Astrocyte (in vitro differentiated cells and primary cell): ENCODE measurements around the gene AZU1. TPM values are rescaled to one million over a fixed set of nuclear protein-coding genes. Genes with fewer than 3 reads are reported as not detected.

Experiments
- DNase-seq: peaks from one replicate; pipeline ENCODE4 v3.0.0-alpha.2; 2010; ENCODE audit warnings: low read depth
- FAIRE-seq: peaks from 2 replicates; lab custom pipeline; 2011; peaks lifted over from hg19 to GRCh38; lab: Jason Lieb, UNC
- H2AFZ ChIP-seq: 2 replicates; pipeline ENCODE4 v1.6.0; 2012; ENCODE audit warnings: low read depth, low read length, inconsistent platforms
- H3K27ac ChIP-seq: 2 replicates; pipeline ENCODE4 v1.5.1; 2011; ENCODE audit warnings: low read depth, low read length, inconsistent platforms
- H3K27me3 ChIP-seq: 2 replicates; pipeline ENCODE4 v1.6.0; 2011; ENCODE audit warnings: low read length, inconsistent platforms; ENCODE audit not compliant: insufficient read depth
- H3K36me3 ChIP-seq: 2 replicates; pipeline ENCODE4 v1.5.1; 2011; ENCODE audit warnings: low read length, inconsistent platforms; ENCODE audit not compliant: insufficient read depth
- H3K4me1 ChIP-seq: 2 replicates; pipeline ENCODE4 v1.5.1; 2011; ENCODE audit warnings: low read length, inconsistent platforms; ENCODE audit not compliant: insufficient read depth
- H3K4me2 ChIP-seq: 2 replicates; pipeline ENCODE4 v1.6.0; 2012; ENCODE audit warnings: low read length, inconsistent platforms
- H3K4me3 ChIP-seq: 2 replicates; pipeline ENCODE4 v1.5.1; 2011; ENCODE audit warnings: low read depth, mild to moderate bottlenecking, low read length, inconsistent platforms; ENCODE audit not compliant: insufficient read depth
- H3K79me2 ChIP-seq: 2 replicates; pipeline ENCODE4 v1.6.0; 2012; ENCODE audit warnings: mild to moderate bottlenecking, low read length, inconsistent platforms; ENCODE audit not compliant: insufficient read depth
- H3K9ac ChIP-seq: 2 replicates; pipeline ENCODE4 v1.6.0; 2012; ENCODE audit warnings: mild to moderate bottlenecking, low read length, inconsistent platforms
- H3K9me3 ChIP-seq: 2 replicates; pipeline ENCODE4 v1.5.1; 2012; ENCODE audit warnings: low read depth, mild to moderate bottlenecking, low read length, inconsistent platforms; ENCODE audit not compliant: insufficient read depth
- H4K20me1 ChIP-seq: 2 replicates; pipeline ENCODE4 v1.6.0; 2012; ENCODE audit warnings: low read length, inconsistent platforms; ENCODE audit not compliant: insufficient read depth
- H3K27ac Mint-ChIP-seq: one replicate; pipeline ENCODE4 v1.8.0; 2021; ENCODE audit warnings: mild to moderate bottlenecking, mixed read lengths; ENCODE audit not compliant: unreplicated experiment
- H3K27me3 Mint-ChIP-seq: one replicate; pipeline ENCODE4 v1.8.0; 2021; ENCODE audit warnings: low read depth, mixed read lengths; ENCODE audit not compliant: unreplicated experiment
- H3K36me3 Mint-ChIP-seq: one replicate; pipeline ENCODE4 v1.8.0; 2021; ENCODE audit warnings: low read depth, mixed read lengths; ENCODE audit not compliant: unreplicated experiment
- H3K4me1 Mint-ChIP-seq: one replicate; pipeline ENCODE4 v1.8.0; 2021; ENCODE audit warnings: low read depth, mixed read lengths; ENCODE audit not compliant: unreplicated experiment
- H3K4me3 Mint-ChIP-seq: one replicate; pipeline ENCODE4 v1.8.0; 2021; ENCODE audit warnings: mild to moderate bottlenecking, moderate library complexity, mixed read lengths; ENCODE audit not compliant: unreplicated experiment
- H3K9me3 Mint-ChIP-seq: one replicate; pipeline ENCODE4 v1.8.0; 2021; ENCODE audit warnings: mild to moderate bottlenecking, mixed read lengths; ENCODE audit not compliant: unreplicated experiment
- CTCF ChIP-seq: IDR thresholded peaks from 2 replicates; pipeline ENCODE4 v1.5.1; 2011; ENCODE audit warnings: low read depth, mild to moderate bottlenecking, inconsistent platforms, low read length, moderate library complexity; ENCODE audit not compliant: insufficient read depth
- EZH2 ChIP-seq: IDR thresholded peaks from 2 replicates; pipeline ENCODE4 v1.6.1; 2012; ENCODE audit warnings: mild to moderate bottlenecking, low read length, inconsistent platforms; ENCODE audit not compliant: insufficient read depth
- total RNA-seq: library from RNA; stranded (reverse); gene quantifications from 2 replicates; pipeline ENCODE4 v1.2.1, GENCODE V29; 2021

AZU1 gene
- total RNA-seq, 1 donor from 2014 or later: 1.00 TPM

- H3K36me3 Mint-ChIP-seq: no peaks in the 10 kb centered on the region
- H3K4me3 Mint-ChIP-seq: no peak overlapping the region
- H3K79me2 ChIP-seq: no peaks in the 10 kb centered on the region
- H3K27me3 ChIP-seq: peaks cover 22% of the 10 kb centered on the region
- FAIRE-seq: no peak
- DNase-seq: no peak
- H2AFZ ChIP-seq: no peak overlapping the region
- H3K4me3 ChIP-seq: no peak overlapping the region
- H3K9me3 ChIP-seq: no peaks in the 10 kb centered on the region
- TF ChIP-seq EZH2 (peak; percentile 78), CTCF (no peak)
- H3K9me3 Mint-ChIP-seq: no peaks in the 10 kb centered on the region
- H3K4me1 ChIP-seq: no peaks in the 10 kb centered on the region
- H3K36me3 ChIP-seq: no peaks in the 10 kb centered on the region
- H3K4me2 ChIP-seq: peak overlapping the region; percentile 15
- no peaks in the 10 kb centered on the region for H3K4me1 Mint-ChIP-seq
- no peak overlapping the region for H3K27ac ChIP-seq
- no peaks in the 10 kb centered on the region for H4K20me1 ChIP-seq
- H3K27me3 Mint-ChIP-seq: peaks cover 29% of the 10 kb centered on the region
- no peak overlapping the region for H3K9ac ChIP-seq
- no peak overlapping the region for H3K27ac Mint-ChIP-seq
These were observed 15.7 kb downstream of the AZU1 start for GRCh38 chr19:843180-843835.

GRCh38 chr19:843836-844545 lies 16.4 kb downstream of the AZU1 start:
- TF ChIP-seq EZH2: no peak
- no peak for TF ChIP-seq CTCF
- FAIRE-seq (no peak), DNase-seq (no peak)
- Mint-ChIP-seq H3K27me3 (peaks cover 31% of the 10 kb centered on the region), H3K36me3 (no peaks in the 10 kb centered on the region), H3K4me3 (no peak overlapping the region), H3K9me3 (no peaks in the 10 kb centered on the region), H3K27ac (no peak overlapping the region), H3K4me1 (no peaks in the 10 kb centered on the region)
- Histone ChIP-seq H3K4me2 (peak overlapping the region; percentile 15), H3K4me1 (no peaks in the 10 kb centered on the region), H2AFZ (no peak overlapping the region), H3K9me3 (no peaks in the 10 kb centered on the region), H3K27me3 (peaks cover 22% of the 10 kb centered on the region), H3K27ac (no peak overlapping the region), H3K36me3 (no peaks in the 10 kb centered on the region), H3K9ac (no peak overlapping the region), H3K4me3 (no peak overlapping the region), H3K79me2 (no peaks in the 10 kb centered on the region), H4K20me1 (no peaks in the 10 kb centered on the region)

- H3K4me3 ChIP-seq: no peak overlapping the region
- no peak for FAIRE-seq
- H2AFZ ChIP-seq: no peak overlapping the region
- no peak overlapping the region for H3K9ac ChIP-seq
- Mint-ChIP-seq H3K4me3 (no peak overlapping the region), H3K9me3 (no peaks in the 10 kb centered on the region), H3K36me3 (no peaks in the 10 kb centered on the region), H3K27me3 (peaks cover 29% of the 10 kb centered on the region), H3K4me1 (no peaks in the 10 kb centered on the region), H3K27ac (no peak overlapping the region)
- peaks cover 22% of the 10 kb centered on the region for H3K27me3 ChIP-seq
- TF ChIP-seq CTCF (no peak), EZH2 (no peak)
- no peak overlapping the region for H3K27ac ChIP-seq
- H3K9me3 ChIP-seq: no peaks in the 10 kb centered on the region
- H3K4me1 ChIP-seq: no peaks in the 10 kb centered on the region
- H3K79me2 ChIP-seq: no peaks in the 10 kb centered on the region
- no peaks in the 10 kb centered on the region for H3K36me3 ChIP-seq
- DNase-seq: no peak
- no peak overlapping the region for H3K4me2 ChIP-seq
- H4K20me1 ChIP-seq: no peaks in the 10 kb centered on the region
These were observed 16.9 kb downstream of the AZU1 start for GRCh38 chr19:844546-844971.
